HG03175 (cell line): Measurements from ENCODE around the gene PIWIL4.

Experiments used
- ATAC-seq: cut with Tn5 transposase; IDR thresholded peaks from one replicate; pipeline ENCODE4 v1.9.1; 2021; ENCODE audit warnings: mild to moderate bottlenecking, moderate library complexity; ENCODE audit not compliant: unreplicated experiment

PIWIL4 gene

DNA sequence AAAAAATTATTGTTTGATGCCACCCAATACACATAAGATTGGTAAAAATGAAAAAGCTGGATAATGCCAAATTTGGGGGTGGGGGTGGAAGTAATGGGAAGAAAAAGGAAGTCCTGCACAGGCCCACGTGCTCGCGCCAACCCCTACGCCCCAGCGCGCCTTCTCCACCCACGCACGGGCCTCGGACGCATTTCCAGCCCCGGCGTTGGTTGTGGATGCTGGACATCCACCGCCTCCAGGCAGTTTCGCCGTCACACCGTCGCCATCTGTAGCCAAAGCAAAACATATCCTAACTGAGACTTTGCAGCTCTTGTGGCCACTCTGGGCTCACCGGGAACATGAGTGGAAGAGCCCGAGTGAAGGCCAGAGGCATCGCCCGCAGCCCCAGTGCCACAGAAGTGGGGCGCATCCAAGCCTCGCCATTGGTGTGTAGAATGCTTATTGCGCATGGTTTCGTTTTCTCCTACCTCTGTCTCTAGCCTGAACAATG, at the start of gene PIWIL4:
PIWIL4 (plus strand) TSS at position 188 of the 490 bp plus-strand sequence; CDS start at position 339, 151 bp downstream.
- no peak for ATAC-seq

DNA sequence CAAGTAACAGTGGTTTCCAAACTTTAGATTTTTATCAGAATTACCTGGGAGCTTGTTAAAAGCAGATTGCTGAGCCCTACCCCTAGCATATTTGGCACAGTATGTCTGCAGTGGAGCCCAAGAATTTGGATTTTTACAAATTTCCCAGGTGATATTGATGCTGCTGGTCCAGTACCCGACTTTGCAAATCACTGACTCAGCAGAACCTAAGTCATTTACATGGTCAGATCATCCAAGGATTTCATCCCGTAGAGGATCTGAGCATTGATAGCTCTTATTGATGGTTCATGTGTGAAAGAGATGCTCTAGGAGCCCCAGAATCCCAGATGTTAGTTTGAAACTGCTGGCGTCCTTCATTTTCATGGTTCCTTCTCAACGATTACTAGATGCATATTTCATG, 48.9 kb upstream of the PIWIL4 start:
- ATAC-seq, result no peak

DNA sequence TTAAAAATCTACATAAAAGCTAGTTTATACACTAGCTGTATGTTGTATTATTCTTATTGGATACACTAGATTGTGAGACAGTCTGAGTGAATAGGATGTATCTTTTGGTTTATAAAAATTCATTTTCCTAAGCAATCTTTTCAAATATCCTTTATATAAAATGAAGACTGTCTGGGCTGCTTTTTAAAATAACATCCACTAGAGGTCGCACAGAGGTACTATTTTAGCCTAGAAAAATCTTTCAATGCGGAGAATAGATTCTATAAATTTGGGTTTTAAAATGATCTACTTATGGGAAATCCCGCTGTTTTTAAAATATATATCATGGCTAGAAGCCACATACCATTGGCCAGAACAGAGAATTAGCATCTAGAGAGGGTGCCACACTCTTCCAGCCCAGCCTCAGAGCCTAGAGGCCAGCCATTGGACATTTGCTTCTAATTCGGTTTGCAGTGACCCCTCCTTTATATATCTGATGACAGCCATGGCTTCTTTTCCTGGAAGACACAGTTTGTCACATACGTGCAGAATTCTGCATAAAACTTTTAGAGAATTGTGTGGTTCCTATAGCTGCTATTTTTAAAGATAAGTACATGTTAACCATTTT, 47.6 kb upstream of the PIWIL4 start:
- ATAC-seq, result peak; percentile 41

DNA sequence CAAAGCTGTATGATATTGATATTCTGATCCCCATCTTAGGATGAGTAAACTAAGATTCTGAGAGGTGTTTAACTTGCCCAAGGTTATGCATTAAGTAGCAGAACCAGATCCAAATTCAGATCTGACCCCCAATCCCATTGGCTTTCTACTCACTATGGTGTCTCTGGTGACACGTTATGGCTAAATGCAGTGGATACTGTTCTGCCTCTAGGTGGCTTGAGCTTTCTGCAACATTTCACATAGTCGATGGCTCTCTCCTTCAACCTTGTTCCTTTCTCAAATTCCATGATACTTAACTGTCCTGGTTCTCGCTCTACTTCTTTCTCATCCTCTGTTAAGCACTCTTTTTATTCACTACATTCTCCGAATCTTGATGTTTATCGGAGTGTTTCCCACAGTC, 45.5 kb upstream of the PIWIL4 start:
- ATAC-seq, result peak; percentile 58

DNA sequence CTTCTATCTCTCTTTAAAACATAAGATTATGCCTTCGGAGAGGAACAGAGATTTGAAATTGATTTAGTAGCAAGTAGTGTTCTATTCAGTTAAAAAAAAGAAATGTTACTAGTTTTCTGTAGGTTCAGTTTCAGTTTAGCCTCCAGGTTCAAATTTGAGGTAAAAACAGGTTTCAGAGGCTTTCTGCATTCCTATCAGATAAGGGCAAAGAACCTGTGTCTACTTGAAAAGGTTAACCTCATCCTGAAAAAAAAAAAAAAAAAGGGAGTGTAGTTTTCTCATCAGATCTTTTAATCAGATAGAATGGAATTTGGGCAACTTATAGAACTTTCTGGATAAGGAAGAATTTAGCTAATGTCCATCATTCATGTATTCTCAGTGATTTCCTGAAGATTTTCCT, 42.8 kb upstream of the PIWIL4 start:
- ATAC-seq, result no peak

DNA sequence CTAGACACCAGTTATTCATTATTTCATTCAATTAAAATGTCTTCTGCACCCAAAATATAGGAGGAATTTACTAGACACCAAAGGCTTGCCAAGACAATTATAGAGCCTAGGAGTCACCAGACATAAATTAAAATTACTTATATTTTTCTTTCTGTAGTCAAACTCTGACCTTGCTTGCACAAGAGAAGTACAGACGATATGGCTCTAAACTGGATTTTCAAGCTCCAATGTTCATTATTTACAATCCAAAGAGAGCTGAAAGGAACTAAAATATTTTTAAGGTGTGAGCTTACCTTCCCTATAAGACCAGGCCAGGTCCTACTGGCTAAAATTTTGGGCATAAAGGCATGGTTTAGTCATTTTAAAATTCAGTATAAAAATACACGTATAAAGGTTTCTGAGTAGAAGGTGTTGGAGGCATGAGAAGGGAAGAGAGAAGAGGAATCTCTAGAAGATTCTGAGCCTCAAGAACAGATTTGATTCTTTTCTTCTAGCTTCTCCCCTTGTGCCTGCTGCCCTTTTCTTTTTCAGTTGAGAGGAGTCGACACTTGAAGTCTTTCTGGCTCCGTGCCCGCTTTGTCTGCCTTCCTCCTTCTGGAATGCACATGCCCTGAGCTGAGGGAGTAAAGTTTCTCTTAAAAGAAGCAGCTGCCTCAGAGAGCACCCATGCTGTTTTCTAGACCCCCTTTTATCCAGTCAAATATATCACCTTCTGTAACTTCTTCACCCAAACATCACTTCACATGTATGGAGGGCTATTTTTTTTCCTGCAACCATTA, 41.4 kb upstream of the PIWIL4 start:
- ATAC-seq, result no peak

DNA sequence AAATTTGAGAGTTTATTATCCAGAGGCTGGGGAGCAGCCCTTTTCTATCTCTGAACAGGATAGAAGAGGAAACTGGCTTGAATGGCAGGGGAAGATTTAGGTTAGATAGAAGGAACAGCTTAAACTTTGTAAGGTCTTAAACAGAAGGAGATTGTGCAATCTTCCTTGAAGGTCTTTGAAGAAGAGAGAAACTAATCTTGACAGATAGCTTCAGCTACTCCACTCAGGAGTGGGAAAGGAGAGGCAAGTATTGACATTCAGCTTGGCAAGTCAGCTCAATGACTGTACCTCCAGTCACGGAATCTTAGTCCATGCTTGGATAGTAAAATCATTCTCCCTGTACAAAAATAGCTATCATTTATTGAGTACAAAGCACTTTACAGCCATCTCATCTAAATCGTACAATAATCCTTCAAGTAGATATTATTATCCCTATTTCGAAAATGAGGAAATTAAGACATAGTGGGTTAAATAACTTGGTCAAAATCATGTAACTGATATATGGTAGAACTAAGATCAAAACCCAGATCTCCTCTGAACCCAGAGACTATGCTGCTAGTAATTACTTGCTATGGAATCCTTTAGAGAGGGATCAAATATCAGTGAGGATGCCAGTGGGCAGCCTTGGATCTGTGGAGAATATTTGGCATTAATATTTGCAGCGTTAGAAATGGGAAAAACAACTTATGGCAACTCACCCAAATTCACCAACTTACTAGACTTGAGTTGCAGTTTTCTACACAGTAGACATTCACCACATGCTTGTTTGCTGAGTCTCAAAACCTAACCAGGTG, 40.3 kb upstream of the PIWIL4 start:
- no peak for ATAC-seq

DNA sequence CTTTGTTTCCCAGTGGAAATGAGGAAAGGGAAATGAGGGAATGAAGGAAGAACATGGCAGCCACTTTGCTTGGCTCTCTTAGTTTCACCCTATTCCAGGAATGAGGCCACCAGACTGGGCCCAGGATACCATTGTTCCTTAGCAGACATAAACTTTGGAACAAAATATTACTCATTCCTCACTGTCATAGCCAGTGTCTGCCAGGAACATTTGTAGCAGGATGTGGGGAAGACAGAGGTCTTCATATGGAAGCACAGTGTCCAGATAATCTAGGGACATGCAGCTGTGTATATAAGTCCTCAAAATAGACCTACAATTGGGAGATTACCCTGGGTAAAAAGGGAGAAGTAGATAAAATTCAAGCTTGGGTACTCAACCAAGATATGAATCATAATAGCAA, 38.6 kb upstream of the PIWIL4 start:
- no peak for ATAC-seq

DNA sequence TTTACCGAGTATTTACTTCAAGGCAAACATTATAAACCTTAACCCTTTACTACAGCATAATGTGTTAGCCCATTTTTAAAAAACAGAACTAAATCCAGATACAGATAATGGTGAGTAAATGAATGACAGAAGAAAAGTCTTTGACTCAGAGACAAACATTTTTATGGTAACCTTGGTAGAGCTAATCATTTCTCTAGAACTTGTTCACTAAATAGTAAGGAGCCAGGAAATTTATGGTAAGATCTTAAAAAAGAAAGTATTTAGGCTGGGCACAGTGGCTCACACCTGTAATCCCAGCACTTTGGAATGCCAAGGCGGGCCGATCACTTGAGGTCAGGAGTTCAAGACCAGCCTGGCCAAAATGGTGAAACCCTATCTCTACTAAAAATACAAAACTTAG, 35.0 kb upstream of the PIWIL4 start:
- ATAC-seq, result no peak

DNA sequence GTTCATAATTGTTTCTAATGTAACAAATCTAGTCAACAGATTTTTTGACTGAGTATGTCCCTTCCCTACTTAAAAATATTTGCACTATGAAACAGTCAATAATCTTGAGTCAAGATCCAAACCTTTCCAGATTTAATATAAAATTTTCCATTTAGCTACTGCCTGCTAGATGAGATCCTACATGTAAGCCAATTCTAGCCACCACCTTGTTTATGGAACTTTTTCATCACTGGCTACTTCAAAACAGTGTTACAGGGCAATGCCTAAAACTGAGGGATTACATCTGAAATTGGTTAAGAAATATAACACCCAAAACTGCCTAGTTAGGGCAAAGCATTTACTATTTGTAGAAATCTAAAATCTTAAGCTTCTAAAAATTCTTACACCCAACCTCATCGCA, 34.0 kb upstream of the PIWIL4 start:
- no peak for ATAC-seq

DNA sequence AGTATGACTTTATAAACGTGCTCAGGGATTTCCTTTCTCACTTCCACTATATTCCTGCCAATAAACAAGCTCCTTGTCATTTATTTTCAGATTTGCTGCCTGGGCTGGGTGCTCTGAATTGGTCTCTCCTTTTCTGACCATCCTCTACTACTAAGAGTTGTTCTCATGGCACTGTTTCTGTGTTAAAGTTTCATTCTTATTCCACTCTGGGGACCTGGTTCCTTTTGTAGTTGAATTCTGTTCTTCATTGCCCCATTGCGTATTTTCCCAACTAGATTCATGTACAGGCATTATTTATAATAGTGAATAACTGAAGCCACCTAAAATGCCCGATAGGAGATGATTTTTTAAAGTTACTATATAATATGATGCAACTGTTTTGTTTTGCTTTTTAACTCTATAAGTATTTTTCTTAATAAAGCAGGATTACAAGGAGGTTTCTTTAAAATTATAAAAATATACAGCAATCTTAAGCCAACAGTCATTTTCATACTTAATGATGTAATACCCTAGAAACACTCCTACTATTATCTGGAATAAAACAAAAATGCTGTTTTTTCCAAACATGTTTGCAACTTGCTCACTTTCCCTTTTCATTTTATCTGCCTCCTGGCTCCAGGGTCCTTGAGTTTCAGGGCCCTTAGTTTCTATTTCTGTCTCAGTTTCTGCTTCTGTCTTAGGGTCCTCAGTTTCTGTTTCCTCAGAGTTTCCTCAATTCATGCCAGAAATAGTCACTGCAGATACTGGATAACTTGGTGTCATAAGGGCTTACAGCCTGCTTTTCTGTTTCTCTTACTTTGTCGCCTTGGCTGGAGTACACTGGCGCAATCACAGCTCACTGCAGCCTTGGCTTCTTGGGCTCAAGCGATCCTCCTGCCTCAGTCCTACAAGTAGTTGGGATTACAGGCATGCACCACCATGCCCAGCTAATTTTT, 33.2 kb upstream of the PIWIL4 start:
- no peak for ATAC-seq

DNA sequence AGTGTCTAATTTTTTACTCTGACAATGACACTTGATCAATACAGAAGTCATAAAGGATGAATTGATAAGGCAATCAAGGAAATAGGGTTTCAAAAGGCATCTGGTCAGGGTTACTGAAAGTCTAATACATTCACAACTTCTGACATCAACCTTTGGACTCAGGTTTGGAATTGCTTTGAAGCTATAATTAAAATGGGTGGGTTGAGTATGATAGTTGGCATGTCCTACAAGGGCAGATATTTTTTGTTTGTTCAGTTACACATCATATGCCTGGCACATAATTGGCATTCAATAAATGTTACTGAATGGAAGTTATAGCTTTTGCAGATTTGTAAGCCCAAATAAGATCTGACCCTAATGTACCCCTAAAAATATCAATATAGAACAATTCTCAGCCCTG, 30.8 kb upstream of the PIWIL4 start:
- no peak for ATAC-seq

DNA sequence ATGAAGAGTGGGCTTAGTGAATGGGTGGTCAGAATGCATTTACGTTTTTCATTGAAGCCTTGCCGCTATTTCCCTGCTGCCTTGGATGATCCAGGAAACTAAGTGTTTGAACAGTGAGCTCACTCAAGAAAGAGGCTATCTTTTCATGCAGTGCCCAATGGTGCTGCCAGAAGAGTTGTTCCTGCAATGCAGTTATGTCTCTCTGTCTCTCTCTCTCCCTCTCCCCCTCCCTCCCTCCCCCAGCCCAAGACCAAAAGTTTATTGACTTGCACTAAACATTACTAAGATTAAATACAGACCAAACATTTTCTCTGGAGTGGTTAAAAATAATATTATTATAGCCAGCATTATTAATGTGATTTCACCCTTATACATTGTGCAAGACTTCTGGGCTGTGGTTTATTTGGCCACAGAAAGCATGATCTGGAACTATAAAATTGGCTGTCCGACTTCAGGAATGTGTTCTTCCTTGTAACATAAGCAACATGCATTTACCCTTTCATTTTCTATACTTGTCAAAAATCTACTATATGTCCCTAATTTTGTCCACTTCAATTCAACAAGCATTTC, 30.1 kb upstream of the PIWIL4 start:
- no peak for ATAC-seq

DNA sequence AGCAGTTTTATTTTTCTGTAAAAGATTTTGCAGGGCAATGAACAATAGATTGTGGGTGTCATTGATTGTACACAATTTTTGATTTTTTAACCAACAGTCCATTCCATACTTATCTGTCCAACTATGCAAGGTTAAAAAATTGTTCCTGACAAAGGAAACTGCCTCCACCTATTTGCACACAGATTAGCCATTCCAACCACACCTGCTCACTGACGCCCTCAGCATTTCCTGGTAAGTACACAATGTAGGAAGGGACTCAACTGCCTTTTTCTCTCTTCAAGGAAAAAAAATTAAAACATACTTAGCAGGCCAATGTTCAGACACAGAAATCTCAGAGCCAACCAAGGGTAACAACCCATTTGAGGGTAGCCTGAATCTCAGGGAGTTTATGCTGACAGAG, 27.7 kb upstream of the PIWIL4 start:
- no peak for ATAC-seq

DNA sequence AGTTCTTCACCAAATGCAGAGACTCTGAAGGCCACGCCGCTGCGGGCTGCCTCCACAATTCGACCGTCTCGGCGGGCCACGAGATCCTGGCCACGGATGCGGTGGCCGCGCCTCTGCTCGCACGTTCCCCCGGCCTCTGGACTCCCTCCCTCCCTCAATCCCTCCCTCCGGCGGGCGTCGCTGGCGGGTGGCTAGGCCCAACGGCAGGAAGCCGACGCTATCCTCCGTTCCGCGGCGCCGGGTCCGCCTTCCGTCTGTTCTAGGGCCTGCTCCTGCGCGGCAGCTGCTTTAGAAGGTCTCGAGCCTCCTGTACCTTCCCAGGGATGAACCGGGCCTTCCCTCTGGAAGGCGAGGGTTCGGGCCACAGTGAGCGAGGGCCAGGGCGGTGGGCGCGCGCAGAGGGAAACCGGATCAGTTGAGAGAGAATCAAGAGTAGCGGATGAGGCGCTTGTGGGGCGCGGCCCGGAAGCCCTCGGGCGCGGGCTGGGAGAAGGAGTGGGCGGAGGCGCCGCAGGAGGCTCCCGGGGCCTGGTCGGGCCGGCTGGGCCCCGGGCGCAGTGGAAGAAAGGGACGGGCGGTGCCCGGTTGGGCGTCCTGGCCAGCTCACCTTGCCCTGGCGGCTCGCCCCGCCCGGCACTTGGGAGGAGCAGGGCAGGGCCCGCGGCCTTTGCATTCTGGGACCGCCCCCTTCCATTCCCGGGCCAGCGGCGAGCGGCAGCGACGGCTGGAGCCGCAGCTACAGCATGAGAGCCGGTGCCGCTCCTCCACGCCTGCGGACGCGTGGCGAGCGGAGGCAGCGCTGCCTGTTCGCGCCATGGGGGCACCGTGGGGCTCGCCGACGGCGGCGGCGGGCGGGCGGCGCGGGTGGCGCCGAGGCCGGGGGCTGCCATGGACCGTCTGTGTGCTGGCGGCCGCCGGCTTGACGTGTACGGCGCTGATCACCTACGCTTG, 23.2 kb upstream of the PIWIL4 start, which contains the start of gene FUT4:
FUT4 (plus strand) TSS at position 227 of the 951 bp plus-strand sequence; CDS start at position 440, 213 bp downstream.
- ATAC-seq, result peak; percentile 84

DNA sequence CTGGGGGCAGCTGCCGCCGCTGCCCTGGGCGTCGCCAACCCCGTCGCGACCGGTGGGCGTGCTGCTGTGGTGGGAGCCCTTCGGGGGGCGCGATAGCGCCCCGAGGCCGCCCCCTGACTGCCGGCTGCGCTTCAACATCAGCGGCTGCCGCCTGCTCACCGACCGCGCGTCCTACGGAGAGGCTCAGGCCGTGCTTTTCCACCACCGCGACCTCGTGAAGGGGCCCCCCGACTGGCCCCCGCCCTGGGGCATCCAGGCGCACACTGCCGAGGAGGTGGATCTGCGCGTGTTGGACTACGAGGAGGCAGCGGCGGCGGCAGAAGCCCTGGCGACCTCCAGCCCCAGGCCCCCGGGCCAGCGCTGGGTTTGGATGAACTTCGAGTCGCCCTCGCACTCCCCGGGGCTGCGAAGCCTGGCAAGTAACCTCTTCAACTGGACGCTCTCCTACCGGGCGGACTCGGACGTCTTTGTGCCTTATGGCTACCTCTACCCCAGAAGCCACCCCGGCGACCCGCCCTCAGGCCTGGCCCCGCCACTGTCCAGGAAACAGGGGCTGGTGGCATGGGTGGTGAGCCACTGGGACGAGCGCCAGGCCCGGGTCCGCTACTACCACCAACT, 22.4 kb upstream of the PIWIL4 start:
- ATAC-seq, result peak; percentile 1

DNA sequence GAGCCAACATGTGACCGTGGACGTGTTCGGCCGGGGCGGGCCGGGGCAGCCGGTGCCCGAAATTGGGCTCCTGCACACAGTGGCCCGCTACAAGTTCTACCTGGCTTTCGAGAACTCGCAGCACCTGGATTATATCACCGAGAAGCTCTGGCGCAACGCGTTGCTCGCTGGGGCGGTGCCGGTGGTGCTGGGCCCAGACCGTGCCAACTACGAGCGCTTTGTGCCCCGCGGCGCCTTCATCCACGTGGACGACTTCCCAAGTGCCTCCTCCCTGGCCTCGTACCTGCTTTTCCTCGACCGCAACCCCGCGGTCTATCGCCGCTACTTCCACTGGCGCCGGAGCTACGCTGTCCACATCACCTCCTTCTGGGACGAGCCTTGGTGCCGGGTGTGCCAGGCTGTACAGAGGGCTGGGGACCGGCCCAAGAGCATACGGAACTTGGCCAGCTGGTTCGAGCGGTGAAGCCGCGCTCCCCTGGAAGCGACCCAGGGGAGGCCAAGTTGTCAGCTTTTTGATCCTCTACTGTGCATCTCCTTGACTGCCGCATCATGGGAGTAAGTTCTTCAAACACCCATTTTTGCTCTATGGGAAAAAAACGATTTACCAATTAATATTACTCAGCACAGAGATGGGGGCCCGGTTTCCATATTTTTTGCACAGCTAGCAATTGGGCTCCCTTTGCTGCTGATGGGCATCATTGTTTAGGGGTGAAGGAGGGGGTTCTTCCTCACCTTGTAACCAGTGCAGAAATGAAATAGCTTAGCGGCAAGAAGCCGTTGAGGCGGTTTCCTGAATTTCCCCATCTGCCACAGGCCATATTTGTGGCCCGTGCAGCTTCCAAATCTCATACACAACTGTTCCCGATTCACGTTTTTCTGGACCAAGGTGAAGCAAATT, 21.7 kb upstream of the PIWIL4 start:
- ATAC-seq, result no peak

DNA sequence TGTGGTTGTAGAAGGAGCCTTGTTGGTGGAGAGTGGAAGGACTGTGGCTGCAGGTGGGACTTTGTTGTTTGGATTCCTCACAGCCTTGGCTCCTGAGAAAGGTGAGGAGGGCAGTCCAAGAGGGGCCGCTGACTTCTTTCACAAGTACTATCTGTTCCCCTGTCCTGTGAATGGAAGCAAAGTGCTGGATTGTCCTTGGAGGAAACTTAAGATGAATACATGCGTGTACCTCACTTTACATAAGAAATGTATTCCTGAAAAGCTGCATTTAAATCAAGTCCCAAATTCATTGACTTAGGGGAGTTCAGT, 21.1 kb upstream of the PIWIL4 start:
- ATAC-seq, result no peak
